Gastrocnemius medialis (tissue), 4 donors: ENCODE data around the gene DAD1. TPM values are rescaled to one million over a fixed set of nuclear protein-coding genes. Genes with fewer than 3 reads are reported as not detected.
A peak's percentile ranks its signal among the peaks of the same experiment; 100 is the strongest.

ENCODE experiments used
- ATAC-seq, 2 donors: fragments of 150-250 bp; one replicate each; pipeline ENCODE4 v1.9.1; 2016
- DNase-seq, 2 donors: peaks; one replicate each; pipeline ENCODE4 v3.0.0-alpha.2; 2019
- H3K27ac ChIP-seq, 4 donors: fragments of 200-600 bp; sonication (generic); 1 replicate in 1 of 4; 2 replicates in 3 of 4; pipeline ENCODE4 v1.5.1; 2016 to 2018; ENCODE audit warnings: mild to moderate bottlenecking in 2 of 4, moderate library complexity in 1 of 4
- H3K27me3 ChIP-seq, 3 donors: fragments of 200-600 bp; sonication (generic) in 2 of 3; 1 replicate in 1 of 3; 2 replicates in 2 of 3; pipeline versions ENCODE4 v1.5.1 to v1.6.0; 2016 to 2019; ENCODE audit warnings: mild to moderate bottlenecking in 1 of 3, moderate library complexity in 1 of 3
- H3K36me3 ChIP-seq, 2 donors: fragments of 200-600 bp; sonication (generic) in 1 of 2; one replicate each; pipeline ENCODE4 v1.5.1; 2017 to 2018
- H3K4me1 ChIP-seq, 2 donors: fragments of 200-600 bp; sonication (generic) in 1 of 2; one replicate each; pipeline ENCODE4 v1.5.1; 2016 to 2017; ENCODE audit warnings: mild to moderate bottlenecking in 2 of 2
- H3K4me3 ChIP-seq, 4 donors: fragments of 200-600 bp; sonication (generic) in 3 of 4; 1 replicate in 1 of 4; 2 replicates in 3 of 4; pipeline ENCODE4 v1.5.1; 2016 to 2019; ENCODE audit warnings: mild to moderate bottlenecking in 2 of 4
- H3K9me3 ChIP-seq, 3 donors: fragments of 200-600 bp; sonication (generic) in 2 of 3; 1 replicate in 1 of 3; 2 replicates in 2 of 3; pipeline ENCODE4 v1.5.1; 2016 to 2019
- POLR2A ChIP-seq, 2 donors: fragments of 450-650 bp; IDR thresholded peaks; one replicate each; pipeline ENCODE4 v1.6.1; 2017; ENCODE audit warnings: antibody characterized with exemption in 2 of 2, mild to moderate bottlenecking in 2 of 2, moderate library complexity in 2 of 2
- in situ Hi-C, 4 donors: fragments of 200-750 bp; cut with MboI; loops; one replicate each; pipeline versions ENCODE4 v1.15.0 to v1.8.0; 2017; ENCODE audit warnings: low sequenced_read_pairs in 4 of 4
- intact Hi-C: fragments of 100-400 bp; cut with DNase I; formaldehyde crosslinking; loops from one replicate; pipeline ENCODE4 v1.15.1; 2023; ENCODE audit warnings: low total_unique reads
- total RNA-seq, 4 donors: library from RNA; depleted of rRNA; stranded (reverse); fragments of >200 nt; gene quantifications; one replicate each; pipeline versions ENCODE4 v1.1.0 to v1.2.3, GENCODE V29; 2016
- TF ChIP-seq, protein P1 (sequence below), 5 experiments: fragments of 450-650 bp in 3 of 5; fragments of 200-600 bp in 2 of 5; sonication (generic) in 2 of 5; IDR thresholded peaks in 4 of 5; conservative IDR thresholded peaks in 1 of 5; 1 replicate in 4 of 5; 2 replicates in 1 of 5; pipeline ENCODE4 v1.5.1; 2016 to 2019; ENCODE audit warnings: antibody characterized with exemption in 5 of 5, mild to moderate bottlenecking in 3 of 5, moderate library complexity in 3 of 5

DAD1 gene
- total RNA-seq, 4 donors from 2014 or later: 155 to 257 (median 209) TPM

DNA sequence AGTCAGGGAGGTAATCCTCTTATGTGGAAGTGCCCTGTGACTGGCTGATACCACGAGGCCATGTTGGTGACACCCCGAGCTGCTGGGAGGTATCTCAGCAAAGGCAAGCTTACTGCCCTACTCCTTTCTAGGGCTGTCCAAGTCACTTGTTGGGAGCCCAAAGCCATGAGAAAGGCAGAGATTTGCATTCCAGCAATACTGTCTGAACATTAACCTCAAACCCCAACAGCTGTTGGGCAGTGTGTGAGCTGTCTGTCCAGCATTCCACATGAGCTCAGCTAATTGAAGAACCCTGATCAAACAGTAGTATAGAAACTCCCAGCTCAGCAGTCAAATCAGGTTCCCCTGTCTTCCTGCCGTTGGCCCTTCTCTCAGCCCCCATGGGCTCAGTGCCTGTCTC, 18.3 kb upstream of the DAD1 start:
- Histone ChIP-seq H3K27ac (no peak overlapping the region), H3K9me3 (no peaks in the 10 kb centered on the region), H3K27me3 (no peaks in the 10 kb centered on the region), H3K4me3 (no peak overlapping the region), H3K36me3 (peaks cover 10 to 99% of the 10 kb centered on the region in 2 donors), H3K4me1 (no peaks in the 10 kb centered on the region)
- in situ Hi-C loops: no loop called here
- no peak for ATAC-seq
- TF ChIP-seq, protein P1, sequence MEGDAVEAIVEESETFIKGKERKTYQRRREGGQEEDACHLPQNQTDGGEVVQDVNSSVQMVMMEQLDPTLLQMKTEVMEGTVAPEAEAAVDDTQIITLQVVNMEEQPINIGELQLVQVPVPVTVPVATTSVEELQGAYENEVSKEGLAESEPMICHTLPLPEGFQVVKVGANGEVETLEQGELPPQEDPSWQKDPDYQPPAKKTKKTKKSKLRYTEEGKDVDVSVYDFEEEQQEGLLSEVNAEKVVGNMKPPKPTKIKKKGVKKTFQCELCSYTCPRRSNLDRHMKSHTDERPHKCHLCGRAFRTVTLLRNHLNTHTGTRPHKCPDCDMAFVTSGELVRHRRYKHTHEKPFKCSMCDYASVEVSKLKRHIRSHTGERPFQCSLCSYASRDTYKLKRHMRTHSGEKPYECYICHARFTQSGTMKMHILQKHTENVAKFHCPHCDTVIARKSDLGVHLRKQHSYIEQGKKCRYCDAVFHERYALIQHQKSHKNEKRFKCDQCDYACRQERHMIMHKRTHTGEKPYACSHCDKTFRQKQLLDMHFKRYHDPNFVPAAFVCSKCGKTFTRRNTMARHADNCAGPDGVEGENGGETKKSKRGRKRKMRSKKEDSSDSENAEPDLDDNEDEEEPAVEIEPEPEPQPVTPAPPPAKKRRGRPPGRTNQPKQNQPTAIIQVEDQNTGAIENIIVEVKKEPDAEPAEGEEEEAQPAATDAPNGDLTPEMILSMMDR (IDR thresholded peaks at IDR 0.05 in 4 of 5, conservative IDR thresholded peaks at IDR 0.05 in 1 of 5): no peak
- TF ChIP-seq POLR2A (IDR thresholded peaks at IDR 0.05): no peak
- intact Hi-C loops: no loop called here
- DNase-seq: no peak

GRCh38 chr14:22606380-22606779, 17.4 kb upstream of the DAD1 start:
- DNase-seq (no peak), ATAC-seq (no peak)
- no peaks in the 10 kb centered on the region for H3K27me3 ChIP-seq
- intact Hi-C loops: no loop called here
- peaks cover 10 to 100% of the 10 kb centered on the region in 2 donors for H3K36me3 ChIP-seq
- H3K4me3 ChIP-seq: no peak overlapping the region
- no peaks in the 10 kb centered on the region for H3K9me3 ChIP-seq
- H3K27ac ChIP-seq: no peak overlapping the region
- peaks cover 0 to 2% of the 10 kb centered on the region in 2 donors for H3K4me1 ChIP-seq
- in situ Hi-C loops: no loop called here
- no peak for TF ChIP-seq POLR2A (IDR thresholded peaks at IDR 0.05)
- TF ChIP-seq, protein P1 (IDR thresholded peaks at IDR 0.05 in 4 of 5, conservative IDR thresholded peaks at IDR 0.05 in 1 of 5): no peak

DNA sequence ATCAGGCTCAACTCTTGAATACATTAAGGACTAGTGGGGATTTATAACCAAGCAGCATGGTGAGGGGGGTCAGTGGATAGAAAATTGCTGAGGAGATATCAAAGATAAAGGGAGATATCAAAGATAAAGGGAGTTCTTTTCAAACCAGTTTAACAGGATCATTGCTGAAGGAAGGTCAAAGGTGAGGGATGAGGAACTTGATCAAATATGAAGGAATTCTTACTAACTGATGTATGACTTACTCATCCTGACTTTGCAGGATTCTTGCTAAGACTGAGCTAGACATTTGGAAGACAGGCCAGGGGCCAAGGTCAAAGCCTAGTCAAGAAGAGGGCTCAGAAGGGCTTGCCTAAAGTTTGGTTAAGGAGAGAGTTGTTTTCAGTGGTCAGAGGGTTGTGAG, 13.8 kb upstream of the DAD1 start:
- no peaks in the 10 kb centered on the region for H3K27me3 ChIP-seq
- H3K4me3 ChIP-seq: no peak overlapping the region
- intact Hi-C loops: no loop called here

DNA sequence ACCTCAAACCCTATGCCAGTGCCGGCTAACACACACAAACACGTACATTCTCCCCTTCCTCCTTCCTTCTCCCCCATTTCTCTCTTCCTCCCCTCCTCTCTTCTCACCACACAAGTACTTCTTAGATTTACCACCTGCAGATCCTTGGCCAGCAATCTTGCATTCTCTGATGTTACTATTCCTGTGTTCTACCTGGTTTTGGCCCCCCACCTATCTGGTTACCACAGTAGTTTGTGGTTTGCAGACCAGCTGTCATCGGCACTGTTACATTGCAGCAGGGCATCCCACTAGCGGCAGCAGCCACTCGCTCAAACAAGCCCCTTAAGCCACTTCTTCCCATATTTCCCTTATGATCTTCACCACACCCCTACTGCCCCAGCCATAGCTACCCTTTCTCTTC, 13.0 kb upstream of the DAD1 start:
- DNase-seq (no peak), ATAC-seq (no peak)
- Histone ChIP-seq H3K27me3 (no peaks in the 10 kb centered on the region), H3K4me3 (no peak overlapping the region), H3K4me1 (peaks cover 21 to 30% of the 10 kb centered on the region in 2 donors), H3K27ac (no peak overlapping the region), H3K9me3 (no peaks in the 10 kb centered on the region), H3K36me3 (peaks cover 10 to 61% of the 10 kb centered on the region in 2 donors)
- in situ Hi-C loops (no loop called here), intact Hi-C loops (no loop called here)
- TF ChIP-seq POLR2A (IDR thresholded peaks at IDR 0.05): no peak
- TF ChIP-seq, protein P1 (IDR thresholded peaks at IDR 0.05 in 4 of 5, conservative IDR thresholded peaks at IDR 0.05 in 1 of 5): no peak

More for the DNA sequence above, 13.8 kb upstream of the DAD1 start:
- no peak for ATAC-seq
- in situ Hi-C loops: no loop called here
- Histone ChIP-seq H3K4me1 (peaks cover 21 to 24% of the 10 kb centered on the region in 2 donors), H3K27ac (no peak overlapping the region), H3K36me3 (peaks cover 10 to 70% of the 10 kb centered on the region in 2 donors), H3K9me3 (no peaks in the 10 kb centered on the region)
- TF ChIP-seq, protein P1 (IDR thresholded peaks at IDR 0.05 in 4 of 5, conservative IDR thresholded peaks at IDR 0.05 in 1 of 5): no peak
- TF ChIP-seq POLR2A (IDR thresholded peaks at IDR 0.05): no peak
- DNase-seq: no peak

DNA sequence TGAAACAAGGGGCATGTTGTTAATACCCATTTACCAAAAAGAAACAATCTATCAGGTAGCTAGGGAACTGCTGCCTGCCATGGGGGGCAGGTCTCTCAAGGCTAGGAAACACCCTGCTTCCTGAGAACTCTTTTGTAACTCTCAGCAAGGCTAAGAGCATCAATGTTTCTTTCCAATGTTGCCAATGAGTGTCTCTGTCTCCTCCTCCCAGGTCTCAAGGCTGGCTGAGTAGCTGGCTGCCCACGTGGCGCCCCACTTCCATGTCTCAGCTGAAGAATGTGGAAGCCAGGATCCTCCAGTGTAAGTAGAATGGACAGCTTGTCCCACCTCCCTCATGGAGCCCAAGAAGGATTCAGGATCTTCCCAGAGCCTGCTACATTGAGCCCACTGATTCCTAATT, 12.4 kb upstream of the DAD1 start:
- in situ Hi-C loops (no loop called here), intact Hi-C loops (no loop called here)
- Histone ChIP-seq H3K4me3 (no peak overlapping the region), H3K27ac (peak overlapping the region in 2 of 4 donors; percentile 2 to 91), H3K4me1 (peaks cover 21 to 30% of the 10 kb centered on the region in 2 donors), H3K27me3 (no peaks in the 10 kb centered on the region), H3K9me3 (no peaks in the 10 kb centered on the region), H3K36me3 (peaks cover 9 to 56% of the 10 kb centered on the region in 2 donors)
- DNase-seq: no peak
- ATAC-seq: no peak
- TF ChIP-seq, protein P1 (IDR thresholded peaks at IDR 0.05 in 4 of 5, conservative IDR thresholded peaks at IDR 0.05 in 1 of 5): no peak
- TF ChIP-seq POLR2A (IDR thresholded peaks at IDR 0.05): no peak
